Sigmoid colon (tissue), 4 donors: Measurements from ENCODE around the gene OR52E5.

Source experiments
- CTCF ChIP-seq, 4 experiments: fragments of 450-650 bp in 3 of 4; fragments of 200-600 bp in 1 of 4; IDR thresholded peaks; one replicate each; pipeline ENCODE4 v1.5.1; 2016 to 2019; ENCODE audit warnings: antibody characterized with exemption in 4 of 4, mild to moderate bottlenecking in 3 of 4, moderate library complexity in 2 of 4
- POLR2AphosphoS5 ChIP-seq, 4 donors: sonication (generic); formaldehyde crosslinking; IDR thresholded peaks; one replicate each; pipeline ENCODE4 v1.6.1; 2017; ENCODE audit warnings: antibody characterized with exemption in 4 of 4

GRCh38 chr11:5929571-5930368, 36.8 kb downstream of the OR52E5 start:
- TF ChIP-seq CTCF (IDR thresholded peaks at IDR 0.05) (no peak), POLR2AphosphoS5 (IDR thresholded peaks at IDR 0.05) (no peak)
